Activated CD8-positive, alpha-beta memory T cell treated with anti-CD3 and anti-CD28 coated beads for 4 hours (primary cell): ENCODE data around the gene CNR2.
"Not testable (repeated sequence)": the region's sequence is repeated elsewhere in the genome, so short reads cannot be mapped to it uniquely, and the experiment has no call there.

Experiments
- DNase-seq, 2 donors: peaks; one replicate each; pipeline ENCODE4 v3.0.0-alpha.2; 2020; ENCODE audit warnings: low read depth in 2 of 2

The CNR2 gene

GRCh38 chr1:23885222-23885621 is 27.9 kb downstream of the CNR2 start:
- no peak for DNase-seq

DNA sequence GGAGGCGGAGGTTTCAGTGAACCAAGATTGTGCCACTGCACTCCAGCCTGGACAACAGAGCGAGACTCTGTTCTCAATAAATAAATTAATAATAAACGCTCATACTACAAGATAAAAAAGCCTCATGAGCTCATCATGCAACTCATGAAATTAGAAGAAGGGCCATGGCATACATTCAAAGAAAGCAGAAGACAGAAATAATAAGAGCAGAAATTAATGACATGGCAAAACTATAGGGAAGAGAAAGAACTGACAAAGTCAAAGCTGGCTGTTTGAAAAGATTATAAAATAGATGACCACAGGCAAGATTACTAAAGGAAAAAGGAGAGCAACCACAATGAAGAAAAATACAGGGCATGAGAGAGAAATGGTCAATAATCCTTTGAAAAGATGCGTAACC is 30.4 kb downstream of the CNR2 start:
- DNase-seq = no peak

GRCh38 chr1:23879809-23880208 is 33.4 kb downstream of the CNR2 start:
- DNase-seq = no peak

- DNase-seq = no peak
Observed at GRCh38 chr1:23878668-23879067, 34.5 kb downstream of the CNR2 start.

GRCh38 chr1:23875382-23875781 is 37.8 kb downstream of the CNR2 start:
- no peak for DNase-seq

DNA sequence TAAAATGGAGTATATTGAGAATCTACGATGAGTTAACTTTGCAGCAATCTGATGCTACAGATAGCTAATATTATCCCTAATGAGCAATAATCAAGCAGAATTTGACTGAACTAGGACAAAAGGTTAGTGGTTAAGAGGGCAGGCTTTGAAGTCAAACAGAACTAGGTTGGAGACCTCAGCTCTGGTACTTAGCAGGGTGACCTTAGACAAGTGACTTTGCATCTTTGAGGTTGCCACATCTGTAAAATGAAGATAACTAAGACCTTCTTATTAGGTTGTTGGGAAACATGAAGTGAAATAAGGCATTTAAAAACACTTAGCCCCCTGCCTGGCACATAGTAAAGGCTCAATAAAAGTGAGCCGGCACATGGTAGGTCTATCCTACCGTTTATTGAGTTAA is 40.7 kb downstream of the CNR2 start:
- no peak for DNase-seq

- no peak for DNase-seq
Observed at GRCh38 chr1:23869051-23869450, 44.1 kb downstream of the CNR2 start.

GRCh38 chr1:23868557-23869016 is 44.6 kb downstream of the CNR2 start:
- no peak for DNase-seq

GRCh38 chr1:23867895-23868556 is 45.1 kb downstream of the CNR2 start, which contains the start of gene FUCA1:
FUCA1 (minus strand) TSS chr1:23868290; CDS start chr1:23868286, 4 bp downstream.
- DNase-seq = peak; percentile 90 to 93

DNA sequence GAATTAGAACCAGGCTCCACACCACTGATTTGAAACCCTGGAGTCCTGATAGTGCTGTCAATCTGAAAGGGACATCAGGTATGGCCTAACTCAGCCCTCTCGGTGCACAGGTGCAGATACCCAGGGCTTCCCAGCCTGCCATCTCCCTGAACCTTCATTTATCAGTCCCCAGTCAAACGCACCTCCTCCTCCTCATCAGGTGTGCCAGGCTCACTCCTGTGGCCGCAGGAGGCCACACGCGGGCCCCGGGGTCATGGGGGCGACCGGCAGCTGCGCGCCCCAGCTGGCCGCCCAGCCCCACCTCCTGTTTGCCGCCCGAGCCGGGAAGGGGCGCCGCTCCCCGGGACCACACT is 45.6 kb downstream of the CNR2 start:
- no peak for DNase-seq

DNA sequence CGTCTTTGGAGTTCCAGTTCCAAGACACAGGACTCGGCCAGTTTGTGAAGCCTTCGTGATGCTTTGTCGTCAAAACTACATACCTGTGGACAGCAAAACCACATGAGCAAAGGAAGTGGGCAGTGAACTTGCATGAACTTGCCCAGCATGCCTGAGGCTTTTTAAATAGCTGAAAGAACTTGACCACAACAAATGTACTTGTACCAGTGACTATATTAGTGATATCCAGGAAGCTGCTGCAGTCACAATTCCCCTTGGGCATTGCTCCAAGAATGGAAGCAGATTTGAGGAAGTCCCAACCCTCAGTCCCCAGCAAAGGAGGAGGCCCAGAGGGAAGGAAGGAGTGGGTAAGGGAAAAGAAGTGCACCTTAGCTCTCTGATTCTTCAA is 47.6 kb downstream of the CNR2 start:
- no peak for DNase-seq

DNA sequence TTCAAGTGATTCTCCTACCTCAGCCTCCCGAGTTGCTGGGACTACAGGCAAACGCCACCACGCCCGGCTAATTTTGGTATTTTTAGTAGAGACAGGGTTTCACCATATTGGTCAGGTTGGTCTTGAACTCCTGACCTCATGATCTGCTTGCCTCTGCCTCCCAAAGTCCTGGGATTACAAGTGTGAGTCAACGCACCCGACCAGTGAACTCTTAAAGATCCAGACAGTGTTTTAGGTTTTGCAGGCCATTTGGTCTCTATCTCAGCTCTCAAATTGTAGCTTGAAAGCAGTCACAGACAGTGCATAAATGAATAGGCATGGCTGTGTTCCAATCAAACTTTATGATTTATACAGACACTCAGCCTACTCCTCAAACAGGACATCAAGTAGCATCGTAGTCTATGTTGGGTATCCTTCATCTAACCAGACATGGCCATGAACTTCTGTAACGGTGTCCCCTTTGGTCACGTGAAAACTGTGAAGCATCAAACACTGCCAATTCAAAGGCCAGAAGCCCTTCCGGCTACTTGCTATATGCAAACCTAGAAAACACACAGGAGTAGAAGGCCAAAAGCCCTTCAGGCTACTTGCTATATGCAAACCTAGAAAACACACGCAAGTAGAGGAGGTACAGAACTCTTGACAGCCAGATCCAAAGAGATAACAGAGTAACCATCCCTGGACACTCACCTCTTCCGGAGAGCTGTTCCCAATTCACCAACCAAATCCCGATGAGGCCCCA is 48.2 kb downstream of the CNR2 start:
- DNase-seq = no peak

DNA sequence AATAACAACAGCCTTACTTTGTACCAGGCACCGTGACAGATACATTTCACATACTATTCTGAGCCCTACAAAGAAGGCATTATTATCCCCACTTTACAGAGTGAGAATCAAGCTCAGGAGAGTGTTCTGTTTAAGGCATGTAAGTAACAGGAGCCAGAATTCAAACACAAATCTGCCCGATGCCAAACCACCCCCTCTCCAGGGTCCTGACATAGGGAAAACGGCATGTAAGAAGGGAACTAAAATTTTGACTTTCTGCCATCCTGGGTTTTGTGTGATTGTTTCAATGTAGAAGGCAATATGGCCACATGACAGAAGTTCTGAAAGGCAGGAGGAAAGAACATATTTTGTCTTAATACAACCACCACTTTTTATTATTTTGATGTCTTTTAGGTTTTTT is 50.5 kb downstream of the CNR2 start:
- no peak for DNase-seq

DNA sequence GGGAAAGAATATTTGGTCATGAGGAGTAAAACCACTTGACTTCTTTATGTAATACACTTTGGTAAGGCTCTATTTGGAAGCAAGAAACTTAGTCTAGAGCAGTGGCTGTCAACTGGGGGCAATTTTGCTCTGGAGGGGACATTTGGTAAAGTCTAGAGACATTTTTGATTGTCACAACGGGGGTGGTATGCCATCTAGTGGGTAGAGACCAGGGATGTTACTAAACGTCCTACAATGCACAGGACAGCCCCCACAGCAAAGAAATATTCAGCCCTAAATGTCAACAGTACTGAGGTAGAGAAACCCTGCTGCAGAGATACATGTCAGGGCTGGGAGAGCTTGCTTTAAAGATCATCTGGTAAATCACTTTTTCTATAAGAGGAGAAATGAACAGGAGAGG is 58.6 kb downstream of the CNR2 start:
- no peak for DNase-seq

DNA sequence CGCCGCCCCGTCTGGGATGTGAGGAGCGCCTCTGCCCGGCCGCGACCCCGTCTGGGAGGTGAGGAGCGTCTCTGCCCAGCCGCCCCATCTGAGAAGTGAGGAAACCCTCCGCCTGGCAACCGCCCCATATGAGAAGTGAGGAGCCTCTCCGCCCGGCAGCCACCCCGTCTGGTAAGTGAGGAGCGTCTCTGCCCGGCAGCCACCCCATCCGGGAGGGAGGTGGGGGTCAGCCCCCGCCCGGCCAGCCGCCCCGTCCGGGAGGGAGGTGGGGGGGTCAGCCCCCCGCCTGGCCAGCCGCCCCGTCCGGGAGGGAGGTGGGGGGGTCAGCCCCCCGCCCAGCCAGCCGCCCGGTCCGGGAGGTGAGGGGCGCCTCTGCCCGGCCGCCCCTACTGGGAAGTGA is 60.0 kb downstream of the CNR2 start:
- DNase-seq = not testable (repeated sequence)

GRCh38 chr1:23851406-23851805 is 61.8 kb downstream of the CNR2 start:
- DNase-seq = not testable (repeated sequence)

DNA sequence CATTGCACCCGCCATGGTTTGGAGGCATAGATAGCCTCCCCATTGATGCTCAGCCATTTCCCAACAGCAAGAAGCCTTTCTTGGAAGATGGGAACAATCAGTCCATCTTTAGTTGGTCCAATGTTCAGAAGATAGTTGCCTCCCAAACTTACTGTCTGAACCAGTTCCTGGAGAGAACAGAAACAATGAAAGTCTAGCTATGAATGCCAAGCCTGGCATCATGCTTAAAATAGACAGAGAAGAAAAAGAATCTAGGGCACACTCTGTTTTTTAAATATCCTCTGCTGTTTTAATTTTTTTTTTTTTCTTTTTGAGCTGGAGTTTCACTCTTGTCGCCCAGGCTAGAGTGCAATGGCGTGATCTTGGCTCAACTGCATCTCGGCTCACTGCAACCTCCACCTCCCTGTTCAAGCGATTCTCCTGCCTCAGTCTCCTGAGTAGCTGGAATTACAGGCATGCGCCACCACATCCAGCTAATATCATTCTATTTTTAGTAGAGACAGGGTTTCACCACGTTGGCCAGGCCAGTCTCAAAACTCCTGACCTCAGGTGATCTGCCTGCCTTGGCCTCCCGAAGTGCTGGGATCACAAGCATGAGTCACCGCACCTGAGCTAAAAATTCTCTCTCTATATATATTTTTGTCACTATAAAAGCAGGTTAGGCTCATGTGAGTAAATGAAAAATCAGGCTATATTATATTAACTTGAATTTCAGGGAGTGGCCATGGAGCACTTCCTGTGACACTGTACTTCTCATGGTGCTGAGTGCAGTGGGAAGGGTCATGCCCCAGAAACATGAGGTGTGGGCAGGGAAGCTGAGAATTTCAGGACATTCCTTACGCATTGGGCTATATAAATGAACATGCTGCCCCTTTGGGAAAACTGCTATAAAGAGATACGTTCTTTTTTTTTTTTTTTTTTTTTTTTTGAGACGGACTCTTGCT is 64.2 kb downstream of the CNR2 start:
- DNase-seq = no peak

DNA sequence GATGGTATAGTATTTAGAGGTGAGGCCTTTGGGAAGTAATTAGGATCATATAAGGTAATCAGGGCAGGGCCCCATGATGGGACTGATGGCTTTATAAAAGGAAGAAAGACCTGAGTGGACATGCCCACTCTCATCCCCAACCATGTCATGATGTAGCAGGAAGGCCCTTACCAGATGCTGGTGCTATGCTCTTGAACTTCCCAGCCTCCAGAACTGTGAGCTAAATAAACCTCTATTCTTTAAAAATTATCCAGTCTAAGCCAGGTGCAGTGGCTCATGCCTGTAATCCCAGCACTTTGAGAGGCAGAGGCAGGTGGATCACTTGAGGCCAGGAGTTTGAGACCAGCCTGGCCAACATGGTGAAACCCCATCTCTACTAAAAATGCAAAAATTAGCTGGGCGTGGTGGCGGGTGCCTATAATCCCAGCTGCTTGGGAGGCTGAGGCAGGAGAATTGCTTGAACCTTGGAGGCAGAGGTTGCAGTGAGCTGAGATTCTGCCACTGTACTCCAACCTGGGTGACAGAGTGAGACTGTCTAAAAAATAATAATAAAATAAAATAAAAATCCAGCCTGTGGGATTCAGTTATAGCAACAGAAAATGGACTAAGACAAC is 65.6 kb downstream of the CNR2 start:
- not testable (repeated sequence) for DNase-seq

DNA sequence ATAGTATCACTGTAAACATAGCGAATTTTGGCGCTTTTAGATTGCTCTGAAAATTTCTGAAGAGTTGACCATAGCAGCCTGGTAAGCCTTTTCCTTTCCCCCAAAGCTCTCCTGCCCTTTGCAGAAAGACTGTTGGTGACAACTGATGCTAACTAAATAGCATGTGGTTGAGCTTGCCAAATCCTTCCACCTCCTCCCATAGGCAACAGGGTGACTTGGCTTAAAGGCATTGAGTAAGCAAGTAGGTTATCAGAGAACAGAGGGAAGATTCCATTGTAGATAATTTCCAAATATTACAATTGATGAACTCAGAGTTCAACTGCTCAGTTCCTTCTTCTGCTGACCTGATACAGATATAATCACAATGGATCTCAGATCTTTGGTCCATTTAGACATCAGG is 68.0 kb downstream of the CNR2 start:
- no peak for DNase-seq

DNA sequence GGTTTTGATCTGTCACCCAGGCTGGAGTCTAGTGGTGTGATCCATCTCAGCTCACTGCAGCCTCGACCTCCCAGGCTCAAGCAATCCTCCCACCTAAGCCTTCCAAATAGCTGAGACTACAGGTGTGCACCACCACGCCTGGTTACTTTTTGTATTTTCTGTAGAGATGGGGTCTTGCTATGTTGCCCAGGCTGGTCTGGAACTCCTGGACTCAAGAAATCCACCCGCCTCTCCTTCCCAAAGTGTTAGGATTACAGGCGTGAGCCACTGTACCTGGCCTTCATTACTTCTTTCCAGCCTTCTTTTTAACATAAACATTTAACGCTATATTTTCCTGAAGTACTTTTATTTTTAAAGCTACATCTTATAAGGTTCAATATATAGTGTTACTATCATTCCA is 69.5 kb downstream of the CNR2 start:
- no peak for DNase-seq

DNA sequence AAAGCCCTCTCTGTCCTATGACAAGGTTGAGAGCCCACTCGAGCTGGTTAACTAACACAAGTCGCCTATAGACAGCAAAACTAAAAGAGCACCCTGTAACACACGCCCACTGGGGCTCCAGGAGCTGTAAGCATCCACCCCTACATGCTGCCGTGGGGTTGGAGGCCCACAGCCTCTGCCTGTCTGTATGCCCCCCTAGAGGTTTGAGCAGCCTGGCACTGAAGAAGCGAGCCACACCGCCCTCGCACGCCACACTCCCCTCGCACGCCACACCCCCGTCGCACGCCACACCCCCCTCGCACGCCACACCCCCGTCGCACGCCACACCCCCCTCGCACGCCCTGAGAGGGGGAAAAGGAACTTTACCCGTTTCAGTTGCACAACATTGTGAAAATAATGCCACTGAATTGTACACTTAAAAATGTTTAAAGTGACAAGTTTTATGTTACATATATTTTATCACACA is 74.7 kb downstream of the CNR2 start:
- peak; percentile 52 to 63 for DNase-seq

DNA sequence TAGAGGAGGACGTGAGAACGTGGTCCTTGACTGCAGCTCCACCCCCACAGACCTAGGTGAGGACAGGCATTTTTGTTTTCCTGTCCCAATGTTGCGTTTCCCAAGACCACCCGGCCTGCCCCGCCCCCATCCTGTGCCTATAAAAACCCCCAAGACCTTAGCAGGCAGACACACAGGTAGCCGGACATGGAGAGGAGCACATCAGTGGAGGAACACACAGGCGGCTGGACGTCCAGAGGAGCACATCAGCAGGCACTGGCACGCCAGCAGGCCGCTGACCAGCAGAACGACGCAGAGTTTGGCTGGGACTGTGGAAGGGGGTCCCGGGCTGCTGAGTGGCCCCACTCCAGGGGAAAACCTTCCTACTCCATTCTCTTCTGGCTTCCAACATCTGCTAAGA is 75.3 kb downstream of the CNR2 start:
- no peak for DNase-seq
